Stimulated activated naive CD8-positive, alpha-beta T cell treated with anti-CD3 and anti-CD28 coated beads, Interleukin-15, amount 100 ng/mL, for 72 hours (primary cell): Measurements from ENCODE around the gene DTWD1.
"Not testable (repeated sequence)": the region's sequence is repeated elsewhere in the genome, so short reads cannot be mapped to it uniquely, and the experiment has no call there.

Experiments used
- ATAC-seq: fragments of 150-1000 bp; cut with Tn5 transposase; 2 replicates; pipeline ENCODE4 v1.10.0; 2021; ENCODE audit warnings: mild to moderate bottlenecking, moderate library complexity
- DNase-seq, 2 donors: peaks; one replicate each; pipeline ENCODE4 v3.0.0; 2021 to 2022
- H3K27ac Mint-ChIP-seq, 2 donors: one replicate each; pipeline ENCODE4 v1.8.0; 2022; ENCODE audit warnings: mild to moderate bottlenecking in 2 of 2, mixed read lengths in 2 of 2, moderate library complexity in 2 of 2
- H3K27me3 Mint-ChIP-seq: one replicate; pipeline ENCODE4 v1.8.0; 2022; ENCODE audit warnings: mixed read lengths
- H3K4me1 Mint-ChIP-seq: one replicate; pipeline ENCODE4 v1.8.0; 2022; ENCODE audit warnings: mild to moderate bottlenecking, mixed read lengths
- H3K4me3 Mint-ChIP-seq, 2 donors: one replicate each; pipeline ENCODE4 v1.8.0; 2022; ENCODE audit warnings: mild to moderate bottlenecking in 2 of 2, mixed read lengths in 2 of 2, moderate library complexity in 1 of 2
- H3K9me3 Mint-ChIP-seq, 2 donors: one replicate each; pipeline ENCODE4 v1.8.0; 2022; ENCODE audit warnings: mixed read lengths in 2 of 2

Gene DTWD1

GRCh38 chr15:49625460-49626036 lies 4.7 kb downstream of the DTWD1 start:
- peaks cover 29% of the 10 kb centered on the region for H3K4me1 Mint-ChIP-seq
- ATAC-seq (no peak), DNase-seq (no peak)
- H3K27me3 Mint-ChIP-seq, result no peaks in the 10 kb centered on the region
- H3K9me3 Mint-ChIP-seq, result peaks cover 4 to 7% of the 10 kb centered on the region in 2 donors
- no peak overlapping the region for H3K4me3 Mint-ChIP-seq
- H3K27ac Mint-ChIP-seq, result no peak overlapping the region

- no peak overlapping the region for H3K27ac Mint-ChIP-seq
- ATAC-seq, result no peak
- peaks cover 17% of the 10 kb centered on the region for H3K4me1 Mint-ChIP-seq
- no peak for DNase-seq
- H3K9me3 Mint-ChIP-seq, result peaks cover 4 to 7% of the 10 kb centered on the region in 2 donors
- no peaks in the 10 kb centered on the region for H3K27me3 Mint-ChIP-seq
- no peak overlapping the region for H3K4me3 Mint-ChIP-seq
Observed at GRCh38 chr15:49627407-49627877, 6.6 kb downstream of the DTWD1 start.

- ATAC-seq, result no peak
- Mint-ChIP-seq H3K4me1 (peaks cover 8% of the 10 kb centered on the region), H3K27me3 (no peaks in the 10 kb centered on the region), H3K4me3 (no peak overlapping the region), H3K9me3 (peaks cover 4 to 7% of the 10 kb centered on the region in 2 donors), H3K27ac (peak overlapping the region in 1 of 2 donors; percentile 33)
- no peak for DNase-seq
Observed at GRCh38 chr15:49628379-49628778, 7.5 kb downstream of the DTWD1 start.

- no peak overlapping the region for H3K27ac Mint-ChIP-seq
- DNase-seq, result no peak
- no peaks in the 10 kb centered on the region for H3K4me1 Mint-ChIP-seq
Observed at GRCh38 chr15:49637857-49638256, 17.0 kb downstream of the DTWD1 start.

DNA sequence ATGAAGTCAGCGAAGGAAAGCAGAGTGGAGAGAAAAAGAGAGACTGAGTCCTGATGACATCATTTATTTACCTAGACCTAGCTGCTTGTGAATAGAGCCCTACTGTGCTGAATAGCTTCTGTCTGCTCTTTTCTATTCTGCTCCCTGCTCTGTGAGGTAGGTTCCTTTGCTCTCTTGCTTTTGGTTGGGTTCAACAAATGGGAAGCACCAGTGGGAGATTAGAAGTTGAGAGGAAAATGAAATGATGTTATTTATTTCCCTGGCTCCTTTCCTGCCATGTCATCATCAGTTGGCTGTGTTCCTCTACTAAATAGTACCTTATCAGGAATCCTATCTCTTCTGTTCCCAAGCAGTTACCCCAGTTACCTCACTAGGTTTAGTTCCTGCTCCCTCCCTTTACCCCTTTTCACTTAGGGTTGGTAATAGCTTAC lies 23.5 kb downstream of the DTWD1 start:
- no peak overlapping the region for H3K27ac Mint-ChIP-seq
- H3K9me3 Mint-ChIP-seq, result no peaks in the 10 kb centered on the region
- ATAC-seq, result no peak
- H3K4me3 Mint-ChIP-seq, result no peak overlapping the region
- no peak for DNase-seq
- H3K27me3 Mint-ChIP-seq, result no peaks in the 10 kb centered on the region
- no peaks in the 10 kb centered on the region for H3K4me1 Mint-ChIP-seq

More at GRCh38 chr15:49637857-49638256, 17.0 kb downstream of the DTWD1 start:
- no peak overlapping the region for H3K4me3 Mint-ChIP-seq
- H3K9me3 Mint-ChIP-seq, result no peaks in the 10 kb centered on the region
- H3K27me3 Mint-ChIP-seq, result no peaks in the 10 kb centered on the region
- ATAC-seq, result no peak

DNA sequence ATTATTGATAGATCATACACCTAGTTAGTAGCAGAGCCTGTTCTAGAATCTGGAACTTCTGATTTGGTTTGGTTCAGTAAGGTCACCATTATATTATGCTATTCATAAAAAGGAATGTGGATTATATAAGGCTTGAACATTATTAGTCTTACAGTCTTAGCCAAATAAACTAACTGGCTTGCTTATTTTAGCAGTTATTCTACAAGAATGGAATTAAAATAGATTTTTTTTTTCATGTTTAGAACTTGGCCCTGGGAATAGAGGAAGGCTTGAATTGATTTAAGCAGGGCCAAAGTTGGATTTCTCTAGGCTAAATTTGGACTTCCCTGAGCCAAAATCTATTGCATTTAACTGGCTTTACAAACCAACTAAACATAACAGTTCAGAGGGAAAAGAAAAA lies 24.4 kb downstream of the DTWD1 start:
- Mint-ChIP-seq H3K4me1 (no peaks in the 10 kb centered on the region), H3K27me3 (no peaks in the 10 kb centered on the region), H3K4me3 (no peak overlapping the region), H3K27ac (no peak overlapping the region), H3K9me3 (no peaks in the 10 kb centered on the region)
- ATAC-seq (no peak), DNase-seq (no peak)

DNA sequence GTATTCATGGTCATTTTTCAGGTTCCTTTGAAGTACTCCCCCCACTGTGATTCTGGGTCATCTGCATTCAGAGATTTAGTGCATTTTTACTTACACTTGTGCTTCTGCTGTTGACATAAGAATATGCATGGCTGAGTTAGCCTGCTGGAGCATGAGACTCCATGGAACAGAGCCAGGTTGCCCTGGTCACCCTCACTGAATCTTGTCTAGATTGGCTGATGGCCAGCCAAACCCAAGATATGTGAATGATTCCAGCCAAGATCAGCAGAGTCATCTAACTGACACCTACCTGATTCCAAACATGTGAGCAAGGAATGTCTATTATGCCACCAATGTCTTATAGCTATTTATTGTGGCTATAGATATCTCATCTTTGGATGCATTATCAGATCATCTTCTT lies 25.1 kb downstream of the DTWD1 start:
- ATAC-seq (no peak), DNase-seq (no peak)
- Mint-ChIP-seq H3K9me3 (no peaks in the 10 kb centered on the region), H3K27ac (peak overlapping the region in 1 of 2 donors; percentile 55), H3K4me1 (no peaks in the 10 kb centered on the region), H3K27me3 (no peaks in the 10 kb centered on the region), H3K4me3 (no peak overlapping the region)

DNA sequence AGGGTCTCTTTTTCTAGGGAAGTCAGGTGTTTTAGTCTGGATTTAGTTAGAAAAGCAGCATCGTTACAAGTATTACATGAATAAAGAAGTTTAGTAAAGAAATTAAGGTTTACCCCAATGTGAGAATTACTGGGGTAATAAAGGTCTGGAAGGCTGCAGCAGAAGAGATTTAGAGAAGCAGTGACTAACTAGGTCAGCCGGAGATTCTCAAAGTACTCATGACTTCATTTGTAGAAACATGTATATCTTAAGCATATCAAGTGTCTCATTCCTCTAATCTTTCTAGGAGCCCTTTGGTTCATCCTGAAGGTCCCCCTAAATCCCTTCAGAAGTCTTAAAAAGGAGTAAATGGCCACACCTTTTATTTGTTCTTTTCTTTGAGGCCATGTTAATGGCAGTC lies 26.0 kb downstream of the DTWD1 start:
- H3K4me1 Mint-ChIP-seq, result no peaks in the 10 kb centered on the region
- H3K27ac Mint-ChIP-seq, result peak overlapping the region in 1 of 2 donors; percentile 35
- H3K27me3 Mint-ChIP-seq, result no peaks in the 10 kb centered on the region
- no peak overlapping the region for H3K4me3 Mint-ChIP-seq
- DNase-seq (no peak), ATAC-seq (no peak)
- H3K9me3 Mint-ChIP-seq, result peaks cover 0 to 2% of the 10 kb centered on the region in 2 donors

DNA sequence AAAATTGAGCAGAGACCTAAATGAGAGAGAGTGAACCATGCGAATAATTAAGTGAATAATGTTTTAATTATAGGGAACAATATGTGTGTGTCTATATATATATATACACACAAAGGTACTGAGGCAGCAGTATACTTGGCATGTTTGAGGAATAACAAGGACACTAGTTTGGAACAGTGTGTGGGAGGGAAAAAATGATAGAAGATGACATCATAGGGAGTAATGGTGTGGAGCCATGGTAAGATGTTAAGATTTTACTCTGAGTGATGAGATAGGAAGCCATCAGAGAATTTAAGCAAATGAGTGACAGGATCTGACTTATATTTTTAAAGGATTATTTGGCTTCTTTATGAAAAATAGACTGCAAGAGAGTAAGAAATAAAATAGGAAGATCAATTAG lies 29.1 kb downstream of the DTWD1 start:
- ATAC-seq (no peak), DNase-seq (no peak)
- H3K27me3 Mint-ChIP-seq, result no peaks in the 10 kb centered on the region
- H3K27ac Mint-ChIP-seq, result no peak overlapping the region
- H3K4me3 Mint-ChIP-seq, result no peak overlapping the region
- H3K9me3 Mint-ChIP-seq, result peaks cover 16% of the 10 kb centered on the region in 2 donors
- H3K4me1 Mint-ChIP-seq, result no peaks in the 10 kb centered on the region

GRCh38 chr15:49650676-49651075 lies 29.8 kb downstream of the DTWD1 start:
- Mint-ChIP-seq H3K4me3 (no peak overlapping the region), H3K9me3 (peaks cover 16% of the 10 kb centered on the region in 2 donors), H3K27me3 (no peaks in the 10 kb centered on the region), H3K27ac (no peak overlapping the region), H3K4me1 (no peaks in the 10 kb centered on the region)
- ATAC-seq (no peak), DNase-seq (no peak)

DNA sequence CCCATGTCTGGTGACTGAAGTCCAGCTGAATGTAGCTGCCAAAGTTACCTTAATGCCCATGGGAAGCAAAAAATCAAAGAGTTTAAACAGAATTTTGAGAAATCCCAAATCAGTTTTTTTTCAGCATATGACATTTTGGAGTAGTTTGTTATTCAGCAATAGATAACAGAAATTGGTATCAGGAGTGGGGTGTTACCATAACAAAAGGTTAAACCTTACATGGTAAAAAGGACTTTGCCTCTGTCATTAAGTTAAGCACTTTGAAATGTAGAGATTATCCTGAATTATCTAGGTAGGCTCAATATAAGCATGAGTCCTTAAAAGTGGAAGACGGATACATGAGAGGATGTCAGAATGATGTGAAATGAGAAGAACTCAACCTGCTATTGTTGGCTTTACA lies 32.1 kb downstream of the DTWD1 start:
- Mint-ChIP-seq H3K27ac (no peak overlapping the region), H3K4me3 (no peak overlapping the region), H3K27me3 (no peaks in the 10 kb centered on the region), H3K9me3 (peaks cover 16 to 17% of the 10 kb centered on the region in 2 donors), H3K4me1 (no peaks in the 10 kb centered on the region)
- DNase-seq (no peak), ATAC-seq (no peak)

DNA sequence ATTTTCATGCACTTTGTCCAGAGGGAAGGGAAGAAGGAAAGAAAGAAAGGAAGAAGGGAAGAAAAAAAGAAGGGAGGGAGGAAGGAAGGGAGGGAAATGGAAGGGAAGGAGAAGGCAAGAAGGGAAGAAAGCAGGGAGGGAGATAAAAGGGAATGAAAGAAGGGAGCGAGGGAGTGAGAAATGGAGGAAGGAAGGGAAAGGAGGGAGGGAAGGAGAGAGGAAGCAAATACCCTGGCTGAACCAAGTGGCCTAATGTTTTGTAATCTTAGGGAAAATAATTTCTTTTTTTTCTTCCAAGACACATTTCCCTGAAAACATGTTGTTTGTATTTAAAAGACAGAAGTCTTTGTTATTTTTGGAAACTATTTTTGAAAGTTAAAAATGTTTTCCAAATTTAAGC lies 35.9 kb downstream of the DTWD1 start:
- peaks cover 16 to 23% of the 10 kb centered on the region in 2 donors for H3K9me3 Mint-ChIP-seq
- H3K4me1 Mint-ChIP-seq, result no peaks in the 10 kb centered on the region
- DNase-seq, result no peak
- H3K27me3 Mint-ChIP-seq, result no peaks in the 10 kb centered on the region
- H3K4me3 Mint-ChIP-seq, result no peak overlapping the region
- no peak for ATAC-seq
- H3K27ac Mint-ChIP-seq, result no peak overlapping the region

GRCh38 chr15:49664716-49665115 lies 43.9 kb downstream of the DTWD1 start:
- H3K9me3 Mint-ChIP-seq, result no peaks in the 10 kb centered on the region
- no peak overlapping the region for H3K4me3 Mint-ChIP-seq
- ATAC-seq, result no peak
- DNase-seq, result no peak
- no peaks in the 10 kb centered on the region for H3K4me1 Mint-ChIP-seq
- H3K27me3 Mint-ChIP-seq, result peaks cover 6% of the 10 kb centered on the region
- H3K27ac Mint-ChIP-seq, result no peak overlapping the region

DNA sequence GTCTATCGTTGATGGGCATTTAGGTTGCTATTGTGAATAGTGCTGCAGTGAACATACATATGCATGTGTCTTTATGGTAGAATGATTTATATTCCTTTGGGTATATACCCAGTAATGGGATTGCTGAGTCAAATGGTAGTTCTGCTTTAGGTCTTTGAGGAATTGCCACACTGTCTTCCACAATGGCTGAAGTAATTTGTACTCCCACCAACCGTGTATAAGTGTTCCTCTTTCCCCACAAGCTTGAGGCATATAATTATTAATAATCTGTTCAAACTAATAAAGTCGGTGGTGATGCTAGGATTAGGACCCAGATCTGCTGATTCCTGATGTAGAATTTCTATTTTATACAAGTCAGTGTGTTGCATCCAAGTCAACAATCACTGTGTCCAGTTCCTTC lies 45.6 kb downstream of the DTWD1 start:
- H3K9me3 Mint-ChIP-seq, H3K4me3 Mint-ChIP-seq, H3K27me3 Mint-ChIP-seq, DNase-seq, H3K4me1 Mint-ChIP-seq, ATAC-seq, H3K27ac Mint-ChIP-seq: not testable (repeated sequence)

- Mint-ChIP-seq H3K27ac (no peak overlapping the region), H3K9me3 (no peaks in the 10 kb centered on the region), H3K4me3 (no peak overlapping the region), H3K4me1 (no peaks in the 10 kb centered on the region), H3K27me3 (no peaks in the 10 kb centered on the region)
- ATAC-seq (no peak), DNase-seq (no peak)
Observed at GRCh38 chr15:49669288-49669687, 48.4 kb downstream of the DTWD1 start.

DNA sequence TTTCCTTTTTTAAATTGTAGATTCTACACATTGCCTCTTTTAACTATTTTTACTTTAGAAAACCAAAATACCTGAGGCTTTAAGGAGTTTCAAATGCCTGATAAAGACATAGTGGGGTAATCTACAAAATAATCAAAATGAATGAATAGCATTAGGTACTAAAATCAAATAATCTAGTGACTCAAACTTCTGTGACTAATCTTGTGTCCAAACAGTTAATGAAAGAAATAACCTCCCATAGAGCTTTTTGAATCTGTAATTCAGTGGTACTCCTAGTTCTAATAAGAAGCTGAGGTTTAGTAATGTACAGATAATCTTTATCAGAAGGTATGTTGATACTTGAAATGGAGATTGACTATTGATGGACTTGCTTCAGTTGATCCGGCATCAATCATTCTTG lies 53.0 kb downstream of the DTWD1 start:
- Mint-ChIP-seq H3K4me1 (no peaks in the 10 kb centered on the region), H3K27ac (no peak overlapping the region), H3K27me3 (no peaks in the 10 kb centered on the region), H3K4me3 (no peak overlapping the region), H3K9me3 (no peaks in the 10 kb centered on the region)
- ATAC-seq (no peak), DNase-seq (no peak)

- DNase-seq, result no peak
- no peaks in the 10 kb centered on the region for H3K4me1 Mint-ChIP-seq
Observed at GRCh38 chr15:49674370-49674769, 53.5 kb downstream of the DTWD1 start.

More at GRCh38 chr15:49674370-49674769, 53.5 kb downstream of the DTWD1 start:
- Mint-ChIP-seq H3K27me3 (no peaks in the 10 kb centered on the region), H3K27ac (no peak overlapping the region), H3K9me3 (no peaks in the 10 kb centered on the region), H3K4me3 (no peak overlapping the region)
- ATAC-seq, result no peak
